ENCODE data around the gene MFSD6L.

The MFSD6L gene

GRCh38 chr17:8798846-8799569, at the start of gene MFSD6L:
MFSD6L (minus strand) TSS chr17:8799365; CDS start chr17:8799120, 245 bp downstream.
- DNase-seq: no peak

GRCh38 chr17:8847891-8848290, 48.7 kb upstream of the MFSD6L start:
- DNase-seq: no peak

GRCh38 chr17:8846768-8847211, 47.6 kb upstream of the MFSD6L start:
- DNase-seq: no peak

GRCh38 chr17:8844229-8845218, 45.4 kb upstream of the MFSD6L start:
- DNase-seq: no peak

GRCh38 chr17:8843344-8843743, 44.2 kb upstream of the MFSD6L start:
- no peak for DNase-seq

GRCh38 chr17:8841844-8842243, 42.7 kb upstream of the MFSD6L start:
- no peak for DNase-seq

GRCh38 chr17:8839410-8839935, 40.3 kb upstream of the MFSD6L start:
- no peak for DNase-seq

GRCh38 chr17:8838551-8839095, 39.5 kb upstream of the MFSD6L start:
- DNase-seq: no peak

- DNase-seq: no peak
These were observed 38.5 kb upstream of the MFSD6L start for GRCh38 chr17:8837563-8838075.

- DNase-seq: no peak
These were observed 37.8 kb upstream of the MFSD6L start for GRCh38 chr17:8836821-8837562.

- DNase-seq: no peak
These were observed 36.6 kb upstream of the MFSD6L start for GRCh38 chr17:8835631-8836364.

GRCh38 chr17:8835106-8835505, 35.9 kb upstream of the MFSD6L start:
- no peak for DNase-seq

- DNase-seq: no peak
These were observed 33.7 kb upstream of the MFSD6L start for GRCh38 chr17:8832711-8833352.

GRCh38 chr17:8831234-8831849, 32.2 kb upstream of the MFSD6L start:
- no peak for DNase-seq

- DNase-seq: no peak
These were observed 31.0 kb upstream of the MFSD6L start for GRCh38 chr17:8830141-8830540.

- no peak for DNase-seq
These were observed 30.1 kb upstream of the MFSD6L start for GRCh38 chr17:8829036-8829941.

- DNase-seq: no peak
These were observed 29.3 kb upstream of the MFSD6L start for GRCh38 chr17:8828517-8828875.

GRCh38 chr17:8826808-8827435, 27.8 kb upstream of the MFSD6L start:
- no peak for DNase-seq

- DNase-seq: no peak
These were observed 26.6 kb upstream of the MFSD6L start for GRCh38 chr17:8825802-8826201.

Measured in GOT3 (cell line).